ENCODE measurements around the gene KCNIP4.

The KCNIP4 gene

DNA sequence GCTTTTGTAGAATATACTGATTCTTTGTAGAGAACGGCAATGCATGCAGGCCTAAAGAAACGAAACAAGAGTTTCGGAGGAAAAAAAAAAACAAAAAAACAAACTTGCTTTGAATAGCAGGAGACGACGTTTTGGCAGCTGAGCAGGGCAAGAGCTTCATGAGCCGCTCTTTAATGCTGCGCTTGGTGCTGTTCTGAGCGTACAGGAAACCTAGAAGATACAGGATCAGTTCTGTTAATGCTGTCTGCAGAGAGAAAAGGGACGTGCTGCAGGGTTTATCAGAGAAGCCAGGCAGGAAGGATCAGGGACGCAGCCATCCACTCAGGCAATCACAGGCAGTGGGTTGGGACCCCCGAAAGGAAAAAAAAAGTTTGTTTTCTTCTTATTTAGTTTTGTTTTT is 1066.1 kb downstream of the KCNIP4 start:
- H3K27me3 ChIP-seq (ENCODE audit: control insufficient read depth, insufficient read depth, low read length), result no peaks in the 10 kb centered on the region
- no peak overlapping the region for H3K4me3 ChIP-seq (ENCODE audit: low read depth, low read length)
- no peak overlapping the region for H3K27ac ChIP-seq (ENCODE audit: low read depth, low read length)
- no peaks in the 10 kb centered on the region for H3K9me3 ChIP-seq (ENCODE audit: control insufficient read depth, insufficient read depth, low read depth, low read length)
- no peaks in the 10 kb centered on the region for H3K36me3 ChIP-seq (ENCODE audit: control insufficient read depth, insufficient read depth, low read length)
- H3K4me1 ChIP-seq (ENCODE audit: control insufficient read depth, insufficient read depth, low read length), result no peaks in the 10 kb centered on the region; the same call in 1 of the 2 replicates
- no peak overlapping the region for H3K9ac ChIP-seq (ENCODE audit: low read length)

- no peaks in the 10 kb centered on the region for H3K9me3 ChIP-seq (ENCODE audit: control insufficient read depth, insufficient read depth, low read depth, low read length)
- H3K4me3 ChIP-seq (ENCODE audit: low read depth, low read length), result no peak overlapping the region
- no peak overlapping the region for H3K9ac ChIP-seq (ENCODE audit: low read length)
- H3K36me3 ChIP-seq (ENCODE audit: control insufficient read depth, insufficient read depth, low read length), result no peaks in the 10 kb centered on the region
- H3K27me3 ChIP-seq (ENCODE audit: control insufficient read depth, insufficient read depth, low read length), result no peaks in the 10 kb centered on the region
- H3K4me1 ChIP-seq (ENCODE audit: control insufficient read depth, insufficient read depth, low read length), result no peaks in the 10 kb centered on the region; the same call in 1 of the 2 replicates
- no peak overlapping the region for H3K27ac ChIP-seq (ENCODE audit: low read depth, low read length)
Measured at GRCh38 chr4:20881658-20882057, 1066.9 kb downstream of the KCNIP4 start.

DNA sequence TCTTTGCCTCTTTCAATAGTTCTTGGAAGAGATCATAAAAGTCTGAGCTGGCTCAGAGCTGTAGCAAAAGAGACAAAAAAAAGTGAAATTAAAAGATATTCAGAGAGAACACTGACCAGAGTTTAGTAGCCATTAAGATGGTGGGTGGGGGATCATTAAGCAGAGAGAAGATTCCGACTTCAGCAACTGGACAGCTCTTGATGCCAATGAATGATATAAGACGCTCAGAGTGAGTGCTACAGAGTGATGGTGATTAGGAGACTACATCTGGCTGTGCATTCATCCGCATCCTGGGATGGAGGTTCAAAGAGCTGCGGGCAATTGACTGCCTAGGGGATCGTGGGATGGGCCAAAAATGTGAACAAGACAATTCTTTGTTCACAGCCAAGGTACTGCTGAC is 1069.8 kb downstream of the KCNIP4 start:
- Histone ChIP-seq H3K9me3 (ENCODE audit: control insufficient read depth, insufficient read depth, low read depth, low read length) (no peaks in the 10 kb centered on the region), H3K4me3 (ENCODE audit: low read depth, low read length) (no peak overlapping the region), H3K36me3 (ENCODE audit: control insufficient read depth, insufficient read depth, low read length) (no peaks in the 10 kb centered on the region), H3K27ac (ENCODE audit: low read depth, low read length) (no peak overlapping the region), H3K27me3 (ENCODE audit: control insufficient read depth, insufficient read depth, low read length) (no peaks in the 10 kb centered on the region), H3K4me1 (ENCODE audit: control insufficient read depth, insufficient read depth, low read length) (no peaks in the 10 kb centered on the region), H3K9ac (ENCODE audit: low read length) (no peak overlapping the region)

- Histone ChIP-seq H3K4me3 (ENCODE audit: low read depth, low read length) (no peak overlapping the region), H3K9ac (ENCODE audit: low read length) (no peak overlapping the region), H3K27ac (ENCODE audit: low read depth, low read length) (no peak overlapping the region), H3K4me1 (ENCODE audit: control insufficient read depth, insufficient read depth, low read length) (no peaks in the 10 kb centered on the region), H3K27me3 (ENCODE audit: control insufficient read depth, insufficient read depth, low read length) (no peaks in the 10 kb centered on the region), H3K36me3 (ENCODE audit: control insufficient read depth, insufficient read depth, low read length) (no peaks in the 10 kb centered on the region), H3K9me3 (ENCODE audit: control insufficient read depth, insufficient read depth, low read depth, low read length) (no peaks in the 10 kb centered on the region)
Measured at GRCh38 chr4:20870436-20870835, 1078.1 kb downstream of the KCNIP4 start.

DNA sequence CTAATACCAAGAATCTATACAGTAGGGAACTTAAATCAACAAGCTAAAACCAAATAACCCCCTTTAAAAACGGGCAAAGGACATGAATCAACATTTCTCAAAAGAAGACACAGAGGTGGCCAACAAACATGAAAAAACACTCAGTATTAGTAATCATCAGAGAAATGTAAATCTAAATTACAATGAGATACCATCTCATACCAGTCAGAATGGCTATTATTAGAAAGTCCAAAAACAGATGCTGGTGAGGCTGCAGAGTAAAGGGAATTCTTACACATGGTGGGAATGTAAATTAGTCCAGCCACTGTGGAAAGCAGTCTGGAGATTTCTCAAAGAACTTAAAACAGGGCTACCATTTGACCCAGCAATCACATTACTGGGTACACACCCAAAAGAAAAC is 1080.5 kb downstream of the KCNIP4 start:
- no peaks in the 10 kb centered on the region for H3K27me3 ChIP-seq (ENCODE audit: control insufficient read depth, insufficient read depth, low read length)
- H3K4me1 ChIP-seq (ENCODE audit: control insufficient read depth, insufficient read depth, low read length), result no peaks in the 10 kb centered on the region
- no peak overlapping the region for H3K4me3 ChIP-seq (ENCODE audit: low read depth, low read length)
- no peaks in the 10 kb centered on the region for H3K9me3 ChIP-seq (ENCODE audit: control insufficient read depth, insufficient read depth, low read depth, low read length)
- no peak overlapping the region for H3K27ac ChIP-seq (ENCODE audit: low read depth, low read length)
- H3K36me3 ChIP-seq (ENCODE audit: control insufficient read depth, insufficient read depth, low read length), result no peaks in the 10 kb centered on the region
- H3K9ac ChIP-seq (ENCODE audit: low read length), result no peak overlapping the region

DNA sequence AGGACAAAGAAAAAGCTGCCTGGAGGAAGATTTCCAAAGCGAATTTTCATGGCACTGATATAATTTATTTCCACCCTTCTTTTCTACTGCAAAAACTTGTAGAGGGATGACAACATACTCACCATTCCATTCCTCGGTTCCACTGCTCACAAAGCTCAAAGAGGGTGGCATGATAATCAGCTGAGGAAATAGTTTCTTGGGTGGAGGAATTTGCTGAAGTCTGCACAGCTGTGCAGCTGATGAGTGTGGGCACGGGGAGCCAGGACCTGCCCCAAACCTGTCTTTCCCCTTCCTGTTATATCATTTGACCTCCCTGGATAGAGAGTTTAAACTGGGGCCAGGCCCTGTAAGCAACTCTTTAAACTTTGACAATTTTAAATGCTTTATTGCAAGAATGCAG is 1087.7 kb downstream of the KCNIP4 start:
- Histone ChIP-seq H3K4me3 (ENCODE audit: low read depth, low read length) (no peak overlapping the region), H3K4me1 (ENCODE audit: control insufficient read depth, insufficient read depth, low read length) (no peaks in the 10 kb centered on the region), H3K27ac (ENCODE audit: low read depth, low read length) (no peak overlapping the region), H3K9ac (ENCODE audit: low read length) (no peak overlapping the region), H3K36me3 (ENCODE audit: control insufficient read depth, insufficient read depth, low read length) (no peaks in the 10 kb centered on the region), H3K9me3 (ENCODE audit: control insufficient read depth, insufficient read depth, low read depth, low read length) (no peaks in the 10 kb centered on the region), H3K27me3 (ENCODE audit: control insufficient read depth, insufficient read depth, low read length) (no peaks in the 10 kb centered on the region)

DNA sequence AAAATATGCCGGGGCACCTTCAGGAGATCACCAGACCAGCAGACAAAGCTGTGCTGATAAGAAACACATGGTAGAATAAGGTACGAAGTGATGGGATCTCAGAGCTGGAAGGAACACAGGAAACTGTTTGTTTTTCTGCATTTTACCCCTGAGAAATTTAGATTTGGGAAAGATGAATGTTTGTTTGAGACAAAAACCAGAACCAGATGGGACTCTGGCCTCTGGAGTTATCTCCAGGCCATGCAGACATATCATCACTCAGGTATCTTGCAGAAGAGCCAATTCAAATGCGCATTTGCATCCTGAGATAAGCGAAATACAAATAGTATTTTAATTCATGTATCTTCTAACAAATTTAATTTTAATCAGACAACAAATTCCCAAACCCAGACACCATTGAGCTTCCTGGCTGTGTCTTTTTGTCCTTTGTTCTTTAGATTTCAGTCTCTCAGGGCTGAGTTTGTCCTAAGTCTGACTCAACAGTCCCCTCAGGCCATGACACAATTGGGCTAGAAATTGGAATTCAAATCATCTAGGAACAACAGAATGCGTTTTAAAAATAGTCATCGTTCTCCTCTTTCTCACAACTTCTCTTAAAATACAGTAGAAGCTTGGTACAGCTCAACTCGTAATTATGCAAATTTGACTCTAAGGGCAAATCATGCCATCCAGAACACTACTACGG is 1089.3 kb downstream of the KCNIP4 start:
- Histone ChIP-seq H3K9me3 (ENCODE audit: control insufficient read depth, insufficient read depth, low read depth, low read length) (no peaks in the 10 kb centered on the region), H3K36me3 (ENCODE audit: control insufficient read depth, insufficient read depth, low read length) (no peaks in the 10 kb centered on the region)

GRCh38 chr4:20857081-20857480 is 1091.5 kb downstream of the KCNIP4 start:
- no peaks in the 10 kb centered on the region for H3K4me1 ChIP-seq (ENCODE audit: control insufficient read depth, insufficient read depth, low read length)
- H3K36me3 ChIP-seq (ENCODE audit: control insufficient read depth, insufficient read depth, low read length), result no peaks in the 10 kb centered on the region
- H3K9ac ChIP-seq (ENCODE audit: low read length), result no peak overlapping the region
- no peaks in the 10 kb centered on the region for H3K27me3 ChIP-seq (ENCODE audit: control insufficient read depth, insufficient read depth, low read length)
- no peak overlapping the region for H3K27ac ChIP-seq (ENCODE audit: low read depth, low read length)
- no peak overlapping the region for H3K4me3 ChIP-seq (ENCODE audit: low read depth, low read length)
- H3K9me3 ChIP-seq (ENCODE audit: control insufficient read depth, insufficient read depth, low read depth, low read length), result 0 out of 2 replicates have a peak, but pooled peaks cover 2% of the 10 kb centered on the region

More for the DNA sequence above, 1089.3 kb downstream of the KCNIP4 start:
- H3K4me3 ChIP-seq (ENCODE audit: low read depth, low read length), result no peak overlapping the region
- H3K27ac ChIP-seq (ENCODE audit: low read depth, low read length), result no peak overlapping the region
- H3K27me3 ChIP-seq (ENCODE audit: control insufficient read depth, insufficient read depth, low read length), result no peaks in the 10 kb centered on the region
- no peaks in the 10 kb centered on the region for H3K4me1 ChIP-seq (ENCODE audit: control insufficient read depth, insufficient read depth, low read length)
- no peak overlapping the region for H3K9ac ChIP-seq (ENCODE audit: low read length)

DNA sequence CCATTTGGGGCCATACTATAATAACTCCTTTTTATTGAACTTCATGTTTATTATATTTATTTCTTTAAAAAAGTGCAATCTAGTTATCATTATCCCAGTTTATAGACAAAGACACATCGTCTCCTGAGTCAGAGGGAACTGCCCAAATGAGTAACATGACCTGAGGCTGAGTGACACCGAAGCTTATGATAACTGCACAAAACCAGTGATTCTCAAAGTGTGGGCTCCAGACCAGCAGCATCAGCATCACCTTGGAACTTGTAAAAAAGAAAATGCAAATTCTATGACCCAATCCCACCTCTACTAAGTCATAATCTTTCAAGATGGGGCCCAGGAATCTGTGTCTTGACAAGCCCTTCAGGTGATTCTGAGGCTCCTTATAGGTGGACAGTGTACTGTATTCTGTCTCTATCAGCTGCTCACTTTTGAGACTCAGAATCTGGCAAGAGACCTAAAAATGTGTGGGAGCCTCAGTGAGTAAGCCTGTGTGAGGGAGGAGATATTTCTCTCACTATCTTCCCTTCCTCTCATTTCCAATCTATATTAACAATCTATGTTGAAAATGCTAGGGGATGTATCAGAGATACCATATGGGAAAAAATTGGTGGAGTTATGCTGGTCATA is 1101.3 kb downstream of the KCNIP4 start:
- Histone ChIP-seq H3K4me3 (ENCODE audit: low read depth, low read length) (no peak overlapping the region), H3K4me1 (ENCODE audit: control insufficient read depth, insufficient read depth, low read length) (no peaks in the 10 kb centered on the region; the same call in 1 of the 2 replicates), H3K9ac (ENCODE audit: low read length) (no peak overlapping the region), H3K36me3 (ENCODE audit: control insufficient read depth, insufficient read depth, low read length) (no peaks in the 10 kb centered on the region), H3K27ac (ENCODE audit: low read depth, low read length) (no peak overlapping the region), H3K27me3 (ENCODE audit: control insufficient read depth, insufficient read depth, low read length) (no peaks in the 10 kb centered on the region), H3K9me3 (ENCODE audit: control insufficient read depth, insufficient read depth, low read depth, low read length) (0 out of 2 replicates have a peak, but pooled peaks cover under 1% of the 10 kb centered on the region)

DNA sequence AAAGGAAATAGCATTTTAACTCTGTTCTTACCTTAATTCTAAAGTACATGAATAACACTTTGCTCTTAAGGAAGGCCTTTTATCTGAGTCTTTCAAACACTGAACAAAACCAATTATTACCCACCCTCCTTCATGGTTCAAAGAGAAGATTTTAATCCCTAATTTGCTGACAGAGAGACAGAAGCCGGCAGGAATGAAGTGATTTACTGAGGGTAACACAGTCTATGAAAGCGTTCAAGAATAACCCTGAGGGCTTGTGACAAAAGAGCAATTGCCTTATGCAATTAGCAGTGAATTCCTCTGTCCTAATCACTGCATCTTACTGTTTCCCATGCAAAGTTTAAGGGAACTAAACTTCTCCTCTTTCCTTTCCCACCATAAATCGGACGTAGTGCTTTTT is 1104.3 kb downstream of the KCNIP4 start:
- Histone ChIP-seq H3K27me3 (ENCODE audit: control insufficient read depth, insufficient read depth, low read length) (no peaks in the 10 kb centered on the region), H3K9ac (ENCODE audit: low read length) (no peak overlapping the region), H3K4me3 (ENCODE audit: low read depth, low read length) (no peak overlapping the region), H3K27ac (ENCODE audit: low read depth, low read length) (no peak overlapping the region), H3K36me3 (ENCODE audit: control insufficient read depth, insufficient read depth, low read length) (no peaks in the 10 kb centered on the region), H3K9me3 (ENCODE audit: control insufficient read depth, insufficient read depth, low read depth, low read length) (no peaks in the 10 kb centered on the region), H3K4me1 (ENCODE audit: control insufficient read depth, insufficient read depth, low read length) (no peaks in the 10 kb centered on the region; the same call in 1 of the 2 replicates)

GRCh38 chr4:20840648-20841190 is 1107.9 kb downstream of the KCNIP4 start:
- Histone ChIP-seq H3K27ac (ENCODE audit: low read depth, low read length) (no peak overlapping the region), H3K36me3 (ENCODE audit: control insufficient read depth, insufficient read depth, low read length) (no peaks in the 10 kb centered on the region), H3K27me3 (ENCODE audit: control insufficient read depth, insufficient read depth, low read length) (no peaks in the 10 kb centered on the region), H3K9me3 (ENCODE audit: control insufficient read depth, insufficient read depth, low read depth, low read length) (no peaks in the 10 kb centered on the region), H3K4me3 (ENCODE audit: low read depth, low read length) (no peak overlapping the region), H3K9ac (ENCODE audit: low read length) (no peak overlapping the region), H3K4me1 (ENCODE audit: control insufficient read depth, insufficient read depth, low read length) (no peaks in the 10 kb centered on the region; the same call in 1 of the 2 replicates)
